OCI-LY1 (cell line): ENCODE results near the gene CAPG.

Source experiments
- H2AFZ ChIP-seq: fragments of 200-600 bp; sonication (generic), shearing (Covaris generic); 2 replicates; pipeline ENCODE4 v1.6.0; 2014; ENCODE audit warnings: antibody characterized with exemption, mild to moderate bottlenecking, low read length
- H3F3A ChIP-seq: fragments of 200-600 bp; sonication (generic), shearing (Covaris generic); 2 replicates; pipeline ENCODE4 v1.6.0; 2014; ENCODE audit warnings: mild to moderate bottlenecking, antibody characterized with exemption, low read length, moderate library complexity; ENCODE audit not compliant: insufficient read depth
- H3K27ac ChIP-seq: fragments of 200-600 bp; sonication (generic); 2 replicates; pipeline ENCODE4 v1.5.1; 2014; ENCODE audit warnings: low read length, mixed run types, mild to moderate bottlenecking, low read depth; ENCODE audit not compliant: poor library complexity, severe bottlenecking
- H3K27me3 ChIP-seq: fragments of 200-600 bp; sonication (generic); 2 replicates; pipeline ENCODE4 v1.6.0; 2014; ENCODE audit warnings: antibody characterized with exemption, mild to moderate bottlenecking, low read length, moderate library complexity; ENCODE audit not compliant: insufficient read depth
- H3K36me3 ChIP-seq: fragments of 200-600 bp; sonication (generic); 2 replicates; pipeline ENCODE4 v1.6.1; 2014; ENCODE audit warnings: mild to moderate bottlenecking, antibody characterized with exemption, low read length, moderate library complexity, mixed read lengths; ENCODE audit not compliant: insufficient read depth
- H3K4me1 ChIP-seq: fragments of 200-600 bp; sonication (generic); 2 replicates; pipeline ENCODE4 v1.5.1; 2014; ENCODE audit warnings: mild to moderate bottlenecking, low read length, moderate library complexity; ENCODE audit not compliant: insufficient read depth, severe bottlenecking
- H3K4me2 ChIP-seq: fragments of 200-600 bp; sonication (generic), shearing (Covaris generic); 2 replicates; pipeline ENCODE4 v1.6.1; 2014; ENCODE audit warnings: low read length
- H3K4me3 ChIP-seq: fragments of 200-600 bp; sonication (generic); 2 replicates; pipeline ENCODE4 v1.5.1; 2014; ENCODE audit warnings: low read length, low read depth, mild to moderate bottlenecking, mixed read lengths; ENCODE audit not compliant: poor library complexity, severe bottlenecking
- H3K79me2 ChIP-seq: fragments of 200-600 bp; shearing (Covaris generic); 2 replicates; pipeline ENCODE4 v1.6.1; 2016; ENCODE audit warnings: mixed run types, low read length, mixed read lengths; ENCODE audit not compliant: insufficient read depth
- H3K9ac ChIP-seq: fragments of 200-600 bp; sonication (generic), shearing (Covaris generic); 2 replicates; pipeline ENCODE4 v1.6.1; 2014; ENCODE audit warnings: mild to moderate bottlenecking, low read length, mixed read lengths
- H3K9me2 ChIP-seq: fragments of 200-600 bp; sonication (generic), shearing (Covaris generic); 2 replicates; pipeline ENCODE4 v1.6.1; 2014; ENCODE audit warnings: low read depth, mild to moderate bottlenecking, low read length, mixed read lengths
- H3K9me3 ChIP-seq: fragments of 200-600 bp; shearing (Covaris generic); 2 replicates; pipeline ENCODE4 v1.6.1; 2014; ENCODE audit warnings: low read length, mixed read lengths
- H4K20me1 ChIP-seq: fragments of 200-600 bp; sonication (generic), shearing (Covaris generic); 2 replicates; pipeline ENCODE4 v1.6.0; 2016; ENCODE audit warnings: mild to moderate bottlenecking, low read length; ENCODE audit not compliant: insufficient read depth
- CTCF ChIP-seq: fragments of 200-600 bp; sonication (generic), shearing (Covaris generic); IDR thresholded peaks from 2 replicates; pipeline ENCODE4 v1.5.1; 2017; ENCODE audit warnings: mild to moderate bottlenecking, antibody characterized with exemption, low read length, moderate library complexity, mixed read lengths
- EZH2 ChIP-seq: fragments of 200-600 bp; sonication (generic), shearing (Covaris generic); IDR thresholded peaks from 2 replicates; pipeline ENCODE4 v1.8.0; 2017; ENCODE audit warnings: borderline replicate concordance, mixed run types, mild to moderate bottlenecking, antibody characterized with exemption, low read length, moderate library complexity, mixed read lengths

CAPG gene

DNA sequence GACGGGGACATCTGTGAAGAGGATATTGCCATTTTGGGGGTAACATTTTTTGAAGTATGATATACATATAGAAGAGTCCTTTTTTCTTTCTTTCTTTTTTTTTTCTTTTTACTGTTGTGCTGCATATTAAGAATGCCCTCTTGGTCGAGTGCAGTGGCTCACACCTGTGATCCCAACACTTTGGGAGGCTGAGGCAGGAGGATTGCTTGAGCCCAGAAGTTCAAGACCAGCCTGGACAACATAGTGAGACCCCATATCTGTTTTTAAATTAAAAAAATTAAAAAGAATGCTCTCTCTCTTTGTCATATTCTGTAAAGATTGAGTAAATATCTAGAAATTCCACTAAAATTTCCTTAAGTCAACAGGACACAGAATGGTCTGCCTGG lies 11.9 kb upstream of the CAPG start:
- Histone ChIP-seq H2AFZ (no peak overlapping the region), H3F3A (no peaks in the 10 kb centered on the region), H3K4me1 (peaks cover 36% of the 10 kb centered on the region), H3K27ac (no peak overlapping the region), H3K4me3 (no peak overlapping the region), H3K27me3 (no peaks in the 10 kb centered on the region), H3K36me3 (no peaks in the 10 kb centered on the region), H3K9me3 (no peaks in the 10 kb centered on the region), H4K20me1 (no peaks in the 10 kb centered on the region), H3K79me2 (no peaks in the 10 kb centered on the region), H3K9me2 (no peaks in the 10 kb centered on the region), H3K9ac (no peak overlapping the region), H3K4me2 (no peak overlapping the region)
- TF ChIP-seq EZH2 (no peak), CTCF (no peak)

DNA sequence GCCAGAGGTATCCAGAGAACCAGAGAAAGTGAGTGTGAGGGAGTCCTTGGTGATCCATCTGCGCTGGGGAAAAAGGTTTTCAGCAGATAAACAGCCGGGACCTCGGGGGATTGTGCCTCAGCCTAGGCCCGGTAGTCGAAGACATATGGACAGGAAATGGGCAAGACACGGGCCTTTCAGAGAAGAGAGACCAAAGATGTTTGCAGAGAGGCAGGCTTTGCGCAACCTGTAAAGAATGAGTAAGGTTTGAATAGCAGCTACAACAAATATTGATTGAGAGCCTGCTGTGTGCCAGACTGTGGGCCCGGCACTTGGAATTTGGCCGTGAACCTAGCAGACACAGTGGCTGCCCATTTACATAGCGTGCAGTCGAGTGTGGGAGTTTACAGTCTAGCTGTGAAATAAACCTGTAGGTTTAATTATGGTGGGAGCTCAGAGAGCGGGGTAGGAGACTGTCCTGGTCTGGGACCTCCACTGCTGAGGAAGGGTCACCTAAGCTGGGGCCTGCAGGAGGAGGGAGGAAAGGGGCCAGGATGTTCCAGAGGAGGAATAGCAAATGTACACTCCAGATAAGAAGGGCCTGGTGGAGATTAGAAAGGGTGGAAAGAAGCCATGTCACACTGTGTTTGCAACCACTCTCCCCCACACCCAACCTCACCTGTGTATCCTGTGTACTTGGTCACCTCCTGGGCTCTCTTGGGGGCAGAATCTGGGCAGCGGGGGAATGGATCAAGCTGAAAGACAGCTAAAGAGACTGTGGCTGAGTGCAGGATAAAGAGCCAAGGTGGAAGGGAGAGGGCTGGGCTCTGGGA lies 11.3 kb upstream of the CAPG start:
- peak overlapping the region; percentile 68; the same call in 1 of the 2 replicates for H3K4me2 ChIP-seq
- H3K4me1 ChIP-seq: peaks cover 36% of the 10 kb centered on the region
- H3K9me3 ChIP-seq: no peaks in the 10 kb centered on the region
- H3K36me3 ChIP-seq: no peaks in the 10 kb centered on the region
- no peaks in the 10 kb centered on the region for H3K27me3 ChIP-seq
- H2AFZ ChIP-seq: peak overlapping the region; percentile 32
- no peaks in the 10 kb centered on the region for H3K79me2 ChIP-seq
- H3K9ac ChIP-seq: peak overlapping the region; percentile 27; the same call in 1 of the 2 replicates
- peak overlapping the region; percentile 12 for H3K4me3 ChIP-seq
- H4K20me1 ChIP-seq: no peaks in the 10 kb centered on the region
- H3F3A ChIP-seq: no peaks in the 10 kb centered on the region
- TF ChIP-seq CTCF: no peak
- no peak for TF ChIP-seq EZH2
- no peak overlapping the region for H3K27ac ChIP-seq
- no peaks in the 10 kb centered on the region for H3K9me2 ChIP-seq

DNA sequence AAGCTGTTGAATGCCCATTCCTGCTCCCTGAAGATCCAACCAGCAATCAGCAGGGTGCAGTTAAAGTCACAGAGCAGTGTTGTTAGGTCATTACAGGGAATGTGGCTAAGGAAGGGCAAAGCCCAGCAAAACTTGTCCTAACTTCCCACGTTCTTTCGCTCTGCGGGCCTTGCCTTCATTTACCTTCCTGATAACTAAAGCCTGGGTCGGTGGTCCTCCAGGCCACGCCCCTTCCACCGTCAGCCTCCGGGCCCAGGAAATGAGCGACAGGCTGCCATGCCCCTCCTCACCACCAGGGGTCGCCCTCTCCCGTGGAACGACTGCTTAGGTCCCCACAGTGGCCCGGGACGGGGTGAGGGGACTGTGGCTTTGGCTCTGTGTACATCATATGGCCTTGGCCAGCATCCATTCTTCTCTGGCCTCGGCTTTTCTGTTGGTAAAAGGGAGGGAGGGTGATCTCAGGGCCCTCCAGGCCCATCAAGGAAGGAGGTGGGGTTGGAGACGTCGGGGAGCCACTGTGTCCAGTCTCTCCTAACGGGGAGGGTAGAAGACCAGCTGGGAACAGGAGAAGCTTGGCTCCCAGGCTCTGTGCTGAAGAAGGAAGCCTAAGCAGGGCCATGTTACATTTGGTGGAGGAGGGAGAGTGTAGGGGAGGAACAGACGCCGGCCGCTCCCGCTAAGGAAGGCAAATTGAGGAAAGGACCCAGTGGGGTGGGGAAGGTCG lies 10.5 kb upstream of the CAPG start:
- Histone ChIP-seq H3K9me2 (no peaks in the 10 kb centered on the region), H3K36me3 (no peaks in the 10 kb centered on the region), H2AFZ (peak overlapping the region; percentile 32), H3K27ac (peak overlapping the region; percentile 80), H3K9ac (peak overlapping the region; percentile 27; the same call in 1 of the 2 replicates), H4K20me1 (no peaks in the 10 kb centered on the region), H3K27me3 (no peaks in the 10 kb centered on the region), H3F3A (no peaks in the 10 kb centered on the region), H3K79me2 (no peaks in the 10 kb centered on the region), H3K4me3 (peak overlapping the region; percentile 35), H3K4me1 (peaks cover 36% of the 10 kb centered on the region), H3K4me2 (peak overlapping the region; percentile 68), H3K9me3 (no peaks in the 10 kb centered on the region)
- TF ChIP-seq EZH2 (no peak), CTCF (peak; percentile 99)
